ENCODE results near the gene SPAG16.

DNA sequence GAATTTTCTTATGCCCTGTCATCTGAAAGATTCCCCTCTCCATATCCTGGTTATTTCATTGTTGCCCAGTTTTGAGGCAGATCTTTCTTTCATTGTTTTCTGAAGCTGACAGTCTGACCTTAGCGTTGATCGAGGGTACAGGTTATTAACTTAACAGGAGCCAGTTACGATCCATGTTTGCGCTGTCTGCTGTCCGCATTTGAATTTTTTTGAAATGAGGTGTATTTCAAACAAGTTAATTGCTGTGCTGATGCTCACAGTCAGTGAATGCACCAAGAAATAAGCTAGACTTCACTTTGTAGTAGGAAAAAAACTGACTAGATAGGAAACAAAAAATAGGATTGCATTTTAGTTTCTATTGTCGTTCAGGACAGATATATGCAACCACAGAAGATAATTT, 34.8 kb upstream of the SPAG16 start:
- TF ChIP-seq CTCF (conservative IDR thresholded peaks at IDR 0.05), result no peak
- no peak for TF ChIP-seq EZH2 (IDR thresholded peaks at IDR 0.05; ENCODE audit: low read depth)

Data from PC-9 (cell line).